DOHH2 (cell line): ENCODE results near the gene SLC12A2.

ENCODE experiments used
- H3F3A ChIP-seq: fragments of 200-600 bp; sonication (generic), shearing (Covaris generic); 2 replicates; pipeline ENCODE4 v1.6.0; 2016; ENCODE audit warnings: antibody characterized with exemption, mild to moderate bottlenecking; ENCODE audit not compliant: control insufficient read depth, insufficient read depth
- H3K27ac ChIP-seq: fragments of 200-600 bp; sonication (generic); 2 replicates; pipeline ENCODE4 v1.5.1; 2014; ENCODE audit warnings: low read depth, mild to moderate bottlenecking, low read length, moderate library complexity
- H3K27me3 ChIP-seq: fragments of 200-600 bp; sonication (generic); 2 replicates; pipeline ENCODE4 v1.6.1; 2014; ENCODE audit warnings: mild to moderate bottlenecking, low read length, mixed read lengths; ENCODE audit not compliant: control insufficient read depth
- H3K36me3 ChIP-seq: fragments of 200-600 bp; sonication (generic); 2 replicates; pipeline ENCODE4 v1.6.1; 2014; ENCODE audit warnings: mild to moderate bottlenecking, low read length, moderate library complexity, mixed read lengths; ENCODE audit not compliant: control insufficient read depth
- H3K4me1 ChIP-seq: fragments of 200-600 bp; sonication (generic); 2 replicates; pipeline ENCODE4 v1.6.1; 2014; ENCODE audit warnings: mild to moderate bottlenecking, low read length, mixed read lengths; ENCODE audit not compliant: control insufficient read depth
- H3K4me2 ChIP-seq: fragments of 200-600 bp; sonication (generic); 2 replicates; pipeline ENCODE4 v1.6.0; 2014; ENCODE audit warnings: mild to moderate bottlenecking, low read length, moderate library complexity
- H3K4me3 ChIP-seq: fragments of 200-600 bp; sonication (generic); 2 replicates; pipeline ENCODE4 v1.5.1; 2014; ENCODE audit warnings: mild to moderate bottlenecking, low read length, mixed read lengths
- H3K79me2 ChIP-seq: fragments of 200-600 bp; sonication (generic); 2 replicates; pipeline ENCODE4 v1.6.1; 2014; ENCODE audit warnings: mild to moderate bottlenecking, low read length, mixed read lengths; ENCODE audit not compliant: control insufficient read depth
- H3K9me2 ChIP-seq: fragments of 200-600 bp; sonication (generic); replicated peaks from 2 replicates; pipeline ENCODE4 v1.6.1; 2014; ENCODE audit warnings: mild to moderate bottlenecking, low read length, mixed read lengths; ENCODE audit not compliant: control insufficient read depth
- H3K9me3 ChIP-seq: fragments of 200-600 bp; sonication (generic); 2 replicates; pipeline ENCODE4 v1.6.1; 2014; ENCODE audit warnings: antibody characterized with exemption, low read length, mixed read lengths; ENCODE audit not compliant: control insufficient read depth, insufficient read depth
- H4K20me1 ChIP-seq: fragments of 200-600 bp; sonication (generic); 2 replicates; pipeline ENCODE4 v1.6.0; 2014; ENCODE audit warnings: low read depth, mild to moderate bottlenecking, antibody characterized with exemption, low read length, moderate library complexity; ENCODE audit not compliant: control insufficient read depth, insufficient read depth
- EZH2phosphoT487 ChIP-seq: fragments of 200-600 bp; sonication (generic); IDR thresholded peaks from 2 replicates; pipeline ENCODE4 v1.6.1; 2017; ENCODE audit warnings: borderline replicate concordance, mild to moderate bottlenecking, antibody characterized with exemption, low read length, moderate library complexity, mixed read lengths
- TF ChIP-seq, protein P1 (sequence below): fragments of 200-600 bp; sonication (generic); IDR thresholded peaks from one replicate; pipeline ENCODE4 v1.5.1; 2014; ENCODE audit warnings: antibody characterized with exemption, mild to moderate bottlenecking, low read depth, low read length; ENCODE audit not compliant: poor library complexity, severe bottlenecking

Gene SLC12A2

GRCh38 chr5:128146671-128147070, 63.1 kb downstream of the SLC12A2 start:
- peaks cover 46% of the 10 kb centered on the region for H3K36me3 ChIP-seq
- H3K4me1 ChIP-seq = no peaks in the 10 kb centered on the region
- no peak overlapping the region for H3K4me2 ChIP-seq
- no peak overlapping the region for H3K27ac ChIP-seq
- no peaks in the 10 kb centered on the region for H3K9me2 ChIP-seq
- H4K20me1 ChIP-seq = no peaks in the 10 kb centered on the region
- H3K9me3 ChIP-seq = no peaks in the 10 kb centered on the region
- TF ChIP-seq, protein P1, sequence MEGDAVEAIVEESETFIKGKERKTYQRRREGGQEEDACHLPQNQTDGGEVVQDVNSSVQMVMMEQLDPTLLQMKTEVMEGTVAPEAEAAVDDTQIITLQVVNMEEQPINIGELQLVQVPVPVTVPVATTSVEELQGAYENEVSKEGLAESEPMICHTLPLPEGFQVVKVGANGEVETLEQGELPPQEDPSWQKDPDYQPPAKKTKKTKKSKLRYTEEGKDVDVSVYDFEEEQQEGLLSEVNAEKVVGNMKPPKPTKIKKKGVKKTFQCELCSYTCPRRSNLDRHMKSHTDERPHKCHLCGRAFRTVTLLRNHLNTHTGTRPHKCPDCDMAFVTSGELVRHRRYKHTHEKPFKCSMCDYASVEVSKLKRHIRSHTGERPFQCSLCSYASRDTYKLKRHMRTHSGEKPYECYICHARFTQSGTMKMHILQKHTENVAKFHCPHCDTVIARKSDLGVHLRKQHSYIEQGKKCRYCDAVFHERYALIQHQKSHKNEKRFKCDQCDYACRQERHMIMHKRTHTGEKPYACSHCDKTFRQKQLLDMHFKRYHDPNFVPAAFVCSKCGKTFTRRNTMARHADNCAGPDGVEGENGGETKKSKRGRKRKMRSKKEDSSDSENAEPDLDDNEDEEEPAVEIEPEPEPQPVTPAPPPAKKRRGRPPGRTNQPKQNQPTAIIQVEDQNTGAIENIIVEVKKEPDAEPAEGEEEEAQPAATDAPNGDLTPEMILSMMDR = no peak
- no peak for TF ChIP-seq EZH2phosphoT487
- no peaks in the 10 kb centered on the region for H3K27me3 ChIP-seq
- no peak overlapping the region for H3K4me3 ChIP-seq
- H3K79me2 ChIP-seq = no peaks in the 10 kb centered on the region
- H3F3A ChIP-seq = no peaks in the 10 kb centered on the region

GRCh38 chr5:128154943-128155342, 71.4 kb downstream of the SLC12A2 start:
- H3F3A ChIP-seq = no peaks in the 10 kb centered on the region
- peaks cover 75% of the 10 kb centered on the region for H3K36me3 ChIP-seq

DNA sequence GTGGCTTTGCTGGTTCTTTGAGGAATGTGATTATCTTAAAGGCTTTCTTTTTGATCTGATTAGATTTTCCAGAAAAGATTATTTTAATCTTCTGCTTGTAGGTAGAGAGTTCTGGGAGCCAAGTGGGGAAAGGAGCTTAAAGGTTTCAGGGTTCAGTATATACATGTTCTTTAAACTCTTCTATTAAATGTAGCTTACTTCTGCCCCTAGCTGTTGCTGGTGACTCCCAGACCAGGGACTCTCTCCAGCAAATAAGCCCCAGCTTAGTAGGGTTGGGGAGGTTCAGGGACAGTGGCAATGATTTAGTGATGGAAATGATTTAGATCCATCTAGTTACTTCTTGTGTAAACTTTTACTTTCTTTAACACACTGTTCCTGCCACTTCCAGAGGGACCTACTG, 72.2 kb downstream of the SLC12A2 start:
- no peaks in the 10 kb centered on the region for H3K9me2 ChIP-seq
- H3K27ac ChIP-seq = no peak overlapping the region
- H3K9me3 ChIP-seq = no peaks in the 10 kb centered on the region
- no peaks in the 10 kb centered on the region for H3K79me2 ChIP-seq
- peaks cover 73% of the 10 kb centered on the region for H3K36me3 ChIP-seq
- H3K4me1 ChIP-seq = no peaks in the 10 kb centered on the region
- H3K4me2 ChIP-seq = no peak overlapping the region
- H3K27me3 ChIP-seq = no peaks in the 10 kb centered on the region
- no peaks in the 10 kb centered on the region for H4K20me1 ChIP-seq
- TF ChIP-seq, protein P1 = no peak
- no peak for TF ChIP-seq EZH2phosphoT487
- no peaks in the 10 kb centered on the region for H3F3A ChIP-seq
- H3K4me3 ChIP-seq = no peak overlapping the region

More at GRCh38 chr5:128154943-128155342, 71.4 kb downstream of the SLC12A2 start:
- TF ChIP-seq, protein P1 = no peak
- TF ChIP-seq EZH2phosphoT487 = no peak
- H3K79me2 ChIP-seq = no peaks in the 10 kb centered on the region
- H3K27me3 ChIP-seq = no peaks in the 10 kb centered on the region
- H3K9me2 ChIP-seq = no peaks in the 10 kb centered on the region
- no peaks in the 10 kb centered on the region for H3K9me3 ChIP-seq
- no peaks in the 10 kb centered on the region for H3K4me1 ChIP-seq
- no peak overlapping the region for H3K4me2 ChIP-seq
- H3K27ac ChIP-seq = no peak overlapping the region
- H4K20me1 ChIP-seq = no peaks in the 10 kb centered on the region
- H3K4me3 ChIP-seq = no peak overlapping the region

GRCh38 chr5:128156521-128156920, 73.0 kb downstream of the SLC12A2 start:
- H3K79me2 ChIP-seq = no peaks in the 10 kb centered on the region
- TF ChIP-seq, protein P1 = no peak
- no peak for TF ChIP-seq EZH2phosphoT487

More at GRCh38 chr5:128156521-128156920, 73.0 kb downstream of the SLC12A2 start:
- Histone ChIP-seq H3K4me3 (no peak overlapping the region), H3K4me1 (no peaks in the 10 kb centered on the region), H3K4me2 (no peak overlapping the region), H3K27me3 (no peaks in the 10 kb centered on the region), H3F3A (no peaks in the 10 kb centered on the region), H3K9me2 (no peaks in the 10 kb centered on the region), H3K36me3 (peaks cover 69% of the 10 kb centered on the region), H3K27ac (no peak overlapping the region), H4K20me1 (no peaks in the 10 kb centered on the region), H3K9me3 (no peaks in the 10 kb centered on the region)
